Measurements from ENCODE around the gene PLAGL2. TPM values are rescaled to one million over a fixed set of nuclear protein-coding genes. Genes with fewer than 3 reads are reported as not detected.

PLAGL2 gene
- total RNA-seq, 1 donor from 2014 or later = 17.6 TPM

DNA sequence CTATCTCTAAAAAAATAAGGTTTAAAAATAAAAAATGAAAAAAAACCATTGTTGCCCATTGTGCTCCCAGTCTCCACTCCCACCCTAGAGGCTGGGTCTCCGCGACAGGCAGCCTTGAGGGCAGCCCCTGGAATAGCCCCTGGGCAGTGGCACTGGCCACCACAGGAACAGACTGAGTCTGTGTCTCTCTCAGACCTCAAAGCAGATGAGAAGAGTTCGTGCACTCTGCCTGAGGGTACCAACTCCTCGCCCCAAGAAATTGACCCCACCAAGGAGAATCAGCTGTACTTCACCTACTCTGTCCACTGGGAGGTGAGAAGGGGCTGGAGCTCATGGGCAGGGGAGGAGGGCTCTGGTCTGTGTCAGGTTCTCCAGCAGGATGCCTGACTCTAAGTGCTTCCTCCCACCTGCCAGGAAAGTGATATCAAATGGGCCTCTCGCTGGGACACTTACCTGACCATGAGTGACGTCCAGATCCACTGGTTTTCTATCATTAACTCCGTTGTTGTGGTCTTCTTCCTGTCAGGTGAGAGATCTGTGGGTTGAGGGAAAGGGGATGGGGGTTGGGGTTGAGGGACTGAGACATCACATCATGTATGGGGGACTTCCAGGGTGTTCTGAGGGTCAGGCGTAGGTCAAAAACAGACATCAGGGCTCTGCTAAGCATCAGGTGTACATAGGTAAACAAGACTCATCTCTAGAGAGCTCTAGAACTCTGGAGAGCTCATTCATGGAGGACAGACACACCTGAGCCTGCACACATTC is 62.5 kb downstream of the PLAGL2 start:
- no peak overlapping the region for H3K4me3 ChIP-seq
- no peak for DNase-seq
- intact Hi-C loops (cut with DNase I) = no loop called here
- ATAC-seq = peak in 1 of 2 donors; percentile 31
- H3K36me3 ChIP-seq = peaks cover 95% of the 10 kb centered on the region
- H3K9me3 ChIP-seq = no peaks in the 10 kb centered on the region
- H3K27ac ChIP-seq = no peak overlapping the region
- TF ChIP-seq, protein P1, sequence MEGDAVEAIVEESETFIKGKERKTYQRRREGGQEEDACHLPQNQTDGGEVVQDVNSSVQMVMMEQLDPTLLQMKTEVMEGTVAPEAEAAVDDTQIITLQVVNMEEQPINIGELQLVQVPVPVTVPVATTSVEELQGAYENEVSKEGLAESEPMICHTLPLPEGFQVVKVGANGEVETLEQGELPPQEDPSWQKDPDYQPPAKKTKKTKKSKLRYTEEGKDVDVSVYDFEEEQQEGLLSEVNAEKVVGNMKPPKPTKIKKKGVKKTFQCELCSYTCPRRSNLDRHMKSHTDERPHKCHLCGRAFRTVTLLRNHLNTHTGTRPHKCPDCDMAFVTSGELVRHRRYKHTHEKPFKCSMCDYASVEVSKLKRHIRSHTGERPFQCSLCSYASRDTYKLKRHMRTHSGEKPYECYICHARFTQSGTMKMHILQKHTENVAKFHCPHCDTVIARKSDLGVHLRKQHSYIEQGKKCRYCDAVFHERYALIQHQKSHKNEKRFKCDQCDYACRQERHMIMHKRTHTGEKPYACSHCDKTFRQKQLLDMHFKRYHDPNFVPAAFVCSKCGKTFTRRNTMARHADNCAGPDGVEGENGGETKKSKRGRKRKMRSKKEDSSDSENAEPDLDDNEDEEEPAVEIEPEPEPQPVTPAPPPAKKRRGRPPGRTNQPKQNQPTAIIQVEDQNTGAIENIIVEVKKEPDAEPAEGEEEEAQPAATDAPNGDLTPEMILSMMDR (IDR thresholded peaks at IDR 0.05) = no peak
- H3K27me3 ChIP-seq (ENCODE audit: low read depth) = no peaks in the 10 kb centered on the region
- H3K4me1 ChIP-seq = no peaks in the 10 kb centered on the region

DNA sequence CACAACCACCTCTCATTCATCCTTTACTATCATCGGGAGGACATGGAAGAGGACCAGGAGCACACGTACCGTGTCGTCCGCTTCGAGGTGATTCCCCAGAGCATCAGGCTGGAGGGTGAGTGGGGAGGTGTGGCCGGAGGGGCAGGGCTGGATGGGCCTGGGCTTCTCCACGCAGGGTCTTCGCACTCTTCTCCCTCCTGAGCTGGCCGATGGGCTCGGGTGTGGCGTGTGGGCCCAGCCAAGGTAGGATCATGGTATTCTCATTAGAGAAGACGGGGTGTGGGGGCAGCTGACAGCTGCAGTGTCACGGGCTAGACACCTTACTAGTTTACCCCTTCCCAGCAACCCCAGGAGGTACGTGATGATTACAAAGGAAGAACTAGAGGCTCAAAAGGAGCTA is 64.6 kb downstream of the PLAGL2 start:
- DNase-seq = no peak
- ATAC-seq = no peak
- peaks cover 99% of the 10 kb centered on the region for H3K36me3 ChIP-seq

More for the DNA sequence above, 64.6 kb downstream of the PLAGL2 start:
- H3K4me3 ChIP-seq = no peak overlapping the region
- intact Hi-C loops (cut with DNase I) = no loop called here
- no peaks in the 10 kb centered on the region for H3K9me3 ChIP-seq
- H3K4me1 ChIP-seq = no peaks in the 10 kb centered on the region
- H3K27me3 ChIP-seq (ENCODE audit: low read depth) = no peaks in the 10 kb centered on the region
- TF ChIP-seq, protein P1 (IDR thresholded peaks at IDR 0.05) = no peak
- H3K27ac ChIP-seq = no peak overlapping the region

Other genes with a start within 250 kb of the PLAGL2 start
- gene XKR7, start 239.6 kb downstream of the PLAGL2 start, total RNA-seq = 0.06 TPM
- 18.8 TPM for gene CCM2L, start 197.3 kb downstream of the PLAGL2 start, total RNA-seq
- 99.9 TPM for gene HCK, start 155.5 kb downstream of the PLAGL2 start, total RNA-seq
- gene TM9SF4, start 98.0 kb downstream of the PLAGL2 start, total RNA-seq = 49.7 TPM
- 26.1 TPM for gene POFUT1, start 137 bp upstream of the PLAGL2 start, total RNA-seq
- 28.0 TPM for gene KIF3B, start 69.9 kb upstream of the PLAGL2 start, total RNA-seq
- gene ASXL1, start 150.6 kb upstream of the PLAGL2 start, total RNA-seq = 71.9 TPM